Measurements from ENCODE around the gene CATSPERZ.
"Not testable (repeated sequence)": the region's sequence is repeated elsewhere in the genome, so short reads cannot be mapped to it uniquely, and the experiment has no call there.

CATSPERZ gene

GRCh38 chr11:64321026-64321425, 20.9 kb downstream of the CATSPERZ start:
- no peak for DNase-seq

GRCh38 chr11:64321533-64321932, 21.4 kb downstream of the CATSPERZ start:
- no peak for DNase-seq

- no peak for DNase-seq
These were observed 22.7 kb downstream of the CATSPERZ start for GRCh38 chr11:64322925-64323260.

- no peak for DNase-seq
These were observed 23.2 kb downstream of the CATSPERZ start for GRCh38 chr11:64323373-64323772.

- DNase-seq = not testable (repeated sequence)
These were observed 23.8 kb downstream of the CATSPERZ start for GRCh38 chr11:64323984-64324383.

- no peak for DNase-seq
These were observed 24.7 kb downstream of the CATSPERZ start for GRCh38 chr11:64324692-64325469.

GRCh38 chr11:64327375-64327774, 27.2 kb downstream of the CATSPERZ start:
- no peak for DNase-seq

GRCh38 chr11:64327993-64328392, 27.8 kb downstream of the CATSPERZ start:
- no peak for DNase-seq

GRCh38 chr11:64330888-64331287, 30.7 kb downstream of the CATSPERZ start:
- DNase-seq = no peak

- DNase-seq = no peak
These were observed 31.6 kb downstream of the CATSPERZ start for GRCh38 chr11:64331569-64332371.

- DNase-seq = no peak
These were observed 33.4 kb downstream of the CATSPERZ start for GRCh38 chr11:64333556-64333955.

GRCh38 chr11:64334764-64335735, 34.9 kb downstream of the CATSPERZ start:
- peak; percentile 55 for DNase-seq

GRCh38 chr11:64337538-64338249, 37.5 kb downstream of the CATSPERZ start:
- no peak for DNase-seq

- no peak for DNase-seq
These were observed 38.6 kb downstream of the CATSPERZ start for GRCh38 chr11:64338716-64339115.

GRCh38 chr11:64339286-64339685, 39.1 kb downstream of the CATSPERZ start:
- DNase-seq = no peak

- no peak for DNase-seq
These were observed 39.7 kb downstream of the CATSPERZ start, which contains the start of gene CCDC88B for GRCh38 chr11:64339754-64340408. Gene CCDC88B, plus strand, starts transcription at chr11:64340204. Its CDS starts 63 bp downstream, at chr11:64340267.

GRCh38 chr11:64340671-64341335, 40.6 kb downstream of the CATSPERZ start:
- DNase-seq = no peak

- no peak for DNase-seq
These were observed 41.3 kb downstream of the CATSPERZ start for GRCh38 chr11:64341429-64341828.

GRCh38 chr11:64341851-64342791, 42.0 kb downstream of the CATSPERZ start:
- DNase-seq = no peak
